GM12891 (cell line): ENCODE data around the gene SLC25A15.
A peak's percentile ranks its signal among the peaks of the same experiment; 100 is the strongest.
"Not testable (repeated sequence)": the region's sequence is repeated elsewhere in the genome, so short reads cannot be mapped to it uniquely, and the experiment has no call there.

Experiments
- DNase-seq: peaks from one replicate; pipeline ENCODE4 v3.0.0; 2011; ENCODE audit warnings: low spot score; ENCODE audit not compliant: insufficient read length
- FAIRE-seq: peaks from 2 replicates; lab custom pipeline; 2011; peaks lifted over from hg19 to GRCh38; lab: Jason Lieb, UNC
- PAX5 ChIP-seq: IDR thresholded peaks from 2 replicates; pipeline ENCODE4 v1.6.1; 2011; ENCODE audit warnings: low read length, moderate library complexity, mild to moderate bottlenecking; ENCODE audit not compliant: insufficient read depth, severe bottlenecking
- POLR2A ChIP-seq: IDR thresholded peaks from 2 replicates; pipeline ENCODE4 v1.6.1; 2011; ENCODE audit warnings: low read depth, low read length, control low read depth
- POLR2AphosphoS5 ChIP-seq: IDR thresholded peaks from 2 replicates; pipeline ENCODE4 v1.6.1; 2011; ENCODE audit warnings: low read depth, low read length, control low read depth
- POU2F2 ChIP-seq: IDR thresholded peaks from 2 replicates; pipeline ENCODE4 v1.6.1; 2011; ENCODE audit warnings: low read depth, mild to moderate bottlenecking, control low read depth, low read length, moderate library complexity
- SPI1 ChIP-seq: IDR thresholded peaks from 2 replicates; pipeline ENCODE4 v1.6.1; 2011; ENCODE audit warnings: low read depth, low read length, control low read depth
- TAF1 ChIP-seq: IDR thresholded peaks from 2 replicates; pipeline ENCODE4 v1.6.1; 2011; ENCODE audit warnings: low read depth, low read length, control low read depth

The SLC25A15 gene

GRCh38 chr13:40803316-40803715 is 13.9 kb downstream of the SLC25A15 start:
- TF ChIP-seq POU2F2 = no peak
- no peak for TF ChIP-seq POLR2AphosphoS5
- no peak for TF ChIP-seq TAF1
- TF ChIP-seq POLR2A = no peak
- TF ChIP-seq PAX5 = no peak
- TF ChIP-seq SPI1 = no peak
- FAIRE-seq (no peak), DNase-seq (no peak)

- DNase-seq = no peak
- TF ChIP-seq TAF1 (no peak), SPI1 (no peak), PAX5 (no peak), POLR2A (no peak), POU2F2 (no peak), POLR2AphosphoS5 (no peak)
- no peak for FAIRE-seq
Observed at GRCh38 chr13:40806241-40806640, 16.8 kb downstream of the SLC25A15 start.

- no peak for DNase-seq
- TF ChIP-seq TAF1 (no peak), SPI1 (no peak), POLR2AphosphoS5 (no peak), PAX5 (no peak)
- FAIRE-seq = no peak
Observed at GRCh38 chr13:40809471-40809870, 20.1 kb downstream of the SLC25A15 start.

GRCh38 chr13:40812102-40812501 is 22.7 kb downstream of the SLC25A15 start:
- TF ChIP-seq TAF1 (no peak), SPI1 (peak; percentile 78)
- FAIRE-seq (no peak), DNase-seq (no peak)

- FAIRE-seq = no peak
- TF ChIP-seq SPI1 (no peak), POU2F2 (no peak), PAX5 (no peak), POLR2AphosphoS5 (no peak), TAF1 (no peak), POLR2A (no peak)
- no peak for DNase-seq
Observed at GRCh38 chr13:40812724-40813445, 23.5 kb downstream of the SLC25A15 start.

- DNase-seq = no peak
- no peak for FAIRE-seq
- TF ChIP-seq POU2F2 = no peak
- no peak for TF ChIP-seq POLR2A
- TF ChIP-seq PAX5 = no peak
- TF ChIP-seq TAF1 = no peak
- no peak for TF ChIP-seq POLR2AphosphoS5
- no peak for TF ChIP-seq SPI1
Observed at GRCh38 chr13:40813667-40814454, 24.4 kb downstream of the SLC25A15 start.

- DNase-seq (no peak), FAIRE-seq (no peak)
- TF ChIP-seq TAF1 = no peak
- no peak for TF ChIP-seq POLR2AphosphoS5
- TF ChIP-seq POLR2A = no peak
- no peak for TF ChIP-seq SPI1
- no peak for TF ChIP-seq POU2F2
- TF ChIP-seq PAX5 = no peak
Observed at GRCh38 chr13:40814803-40815202, 25.4 kb downstream of the SLC25A15 start.

- FAIRE-seq (no peak), DNase-seq (no peak)
- TF ChIP-seq SPI1 (no peak), PAX5 (no peak), POLR2AphosphoS5 (no peak), TAF1 (no peak)
Observed at GRCh38 chr13:40818926-40819325, 29.5 kb downstream of the SLC25A15 start.

GRCh38 chr13:40819797-40820315 is 30.4 kb downstream of the SLC25A15 start:
- no peak for FAIRE-seq
- TF ChIP-seq SPI1 (peak; percentile 5; the same call in 1 of the 2 replicates), POLR2AphosphoS5 (no peak)

GRCh38 chr13:40839725-40840124 is 50.3 kb downstream of the SLC25A15 start:
- not testable (repeated sequence) for DNase-seq, FAIRE-seq

More at GRCh38 chr13:40819797-40820315, 30.4 kb downstream of the SLC25A15 start:
- DNase-seq = no peak

GRCh38 chr13:40840955-40841354 is 51.5 kb downstream of the SLC25A15 start:
- not testable (repeated sequence) for FAIRE-seq

More at GRCh38 chr13:40840955-40841354, 51.5 kb downstream of the SLC25A15 start:
- DNase-seq = not testable (repeated sequence)
